ENCODE measurements around the gene CHRNA4.

CHRNA4 gene

GRCh38 chr20:63356931-63357879 lies 3.9 kb downstream of the CHRNA4 start:
- no peaks in the 10 kb centered on the region for H3K9me3 ChIP-seq (ENCODE audit: insufficient read depth, low read length, severe bottlenecking)
- H3K36me3 ChIP-seq (ENCODE audit: insufficient read depth, low read length), result no peaks in the 10 kb centered on the region
- no peak overlapping the region for H3K4me3 ChIP-seq (ENCODE audit: low read depth in 1 of 2, low read length in 2 of 2)
- H3K4me1 ChIP-seq (ENCODE audit: insufficient read depth, low read length), result no peaks in the 10 kb centered on the region
- no peak overlapping the region for H2AFZ ChIP-seq (ENCODE audit: low read depth, low read length)
- DNase-seq, result no peak
- ATAC-seq (ENCODE audit: insufficient read depth, low read depth), result no peak
- no peaks in the 10 kb centered on the region for H3K27me3 ChIP-seq (ENCODE audit: insufficient read depth, low read length, poor library complexity)
- H3K4me2 ChIP-seq (ENCODE audit: insufficient read depth, low read length), result no peak overlapping the region
- TF ChIP-seq, protein P1, sequence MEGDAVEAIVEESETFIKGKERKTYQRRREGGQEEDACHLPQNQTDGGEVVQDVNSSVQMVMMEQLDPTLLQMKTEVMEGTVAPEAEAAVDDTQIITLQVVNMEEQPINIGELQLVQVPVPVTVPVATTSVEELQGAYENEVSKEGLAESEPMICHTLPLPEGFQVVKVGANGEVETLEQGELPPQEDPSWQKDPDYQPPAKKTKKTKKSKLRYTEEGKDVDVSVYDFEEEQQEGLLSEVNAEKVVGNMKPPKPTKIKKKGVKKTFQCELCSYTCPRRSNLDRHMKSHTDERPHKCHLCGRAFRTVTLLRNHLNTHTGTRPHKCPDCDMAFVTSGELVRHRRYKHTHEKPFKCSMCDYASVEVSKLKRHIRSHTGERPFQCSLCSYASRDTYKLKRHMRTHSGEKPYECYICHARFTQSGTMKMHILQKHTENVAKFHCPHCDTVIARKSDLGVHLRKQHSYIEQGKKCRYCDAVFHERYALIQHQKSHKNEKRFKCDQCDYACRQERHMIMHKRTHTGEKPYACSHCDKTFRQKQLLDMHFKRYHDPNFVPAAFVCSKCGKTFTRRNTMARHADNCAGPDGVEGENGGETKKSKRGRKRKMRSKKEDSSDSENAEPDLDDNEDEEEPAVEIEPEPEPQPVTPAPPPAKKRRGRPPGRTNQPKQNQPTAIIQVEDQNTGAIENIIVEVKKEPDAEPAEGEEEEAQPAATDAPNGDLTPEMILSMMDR (IDR thresholded peaks at IDR 0.05; ENCODE audit: borderline replicate concordance, extremely low read depth, low read length, poor library complexity, severe bottlenecking), result no peak
- TF ChIP-seq EZH2 (IDR thresholded peaks at IDR 0.05; ENCODE audit: borderline replicate concordance, low read depth, low read length, severe bottlenecking), result no peak
- H3K27ac ChIP-seq (ENCODE audit: low read length), result no peak overlapping the region
- H4K20me1 ChIP-seq (ENCODE audit: insufficient read depth, low read length), result peaks cover 20% of the 10 kb centered on the region
- no peaks in the 10 kb centered on the region for H3K79me2 ChIP-seq (ENCODE audit: insufficient read depth, low read length)
- no peak overlapping the region for H3K9ac ChIP-seq (ENCODE audit: low read depth, low read length)

GRCh38 chr20:63356511-63356910 lies 4.6 kb downstream of the CHRNA4 start:
- H3K4me2 ChIP-seq (ENCODE audit: insufficient read depth, low read length), result no peak overlapping the region
- ATAC-seq (ENCODE audit: insufficient read depth, low read depth) (no peak), DNase-seq (no peak)
- no peak overlapping the region for H3K9ac ChIP-seq (ENCODE audit: low read depth, low read length)
- no peak overlapping the region for H2AFZ ChIP-seq (ENCODE audit: low read depth, low read length)
- peaks cover 20% of the 10 kb centered on the region for H4K20me1 ChIP-seq (ENCODE audit: insufficient read depth, low read length)
- no peaks in the 10 kb centered on the region for H3K9me3 ChIP-seq (ENCODE audit: insufficient read depth, low read length, severe bottlenecking)
- H3K4me1 ChIP-seq (ENCODE audit: insufficient read depth, low read length), result no peaks in the 10 kb centered on the region
- no peaks in the 10 kb centered on the region for H3K27me3 ChIP-seq (ENCODE audit: insufficient read depth, low read length, poor library complexity)
- H3K79me2 ChIP-seq (ENCODE audit: insufficient read depth, low read length), result no peaks in the 10 kb centered on the region
- no peak overlapping the region for H3K27ac ChIP-seq (ENCODE audit: low read length)
- TF ChIP-seq, protein P1 (IDR thresholded peaks at IDR 0.05; ENCODE audit: borderline replicate concordance, extremely low read depth, low read length, poor library complexity, severe bottlenecking), result no peak
- H3K4me3 ChIP-seq (ENCODE audit: low read depth in 1 of 2, low read length in 2 of 2), result no peak overlapping the region
- no peaks in the 10 kb centered on the region for H3K36me3 ChIP-seq (ENCODE audit: insufficient read depth, low read length)

DNA sequence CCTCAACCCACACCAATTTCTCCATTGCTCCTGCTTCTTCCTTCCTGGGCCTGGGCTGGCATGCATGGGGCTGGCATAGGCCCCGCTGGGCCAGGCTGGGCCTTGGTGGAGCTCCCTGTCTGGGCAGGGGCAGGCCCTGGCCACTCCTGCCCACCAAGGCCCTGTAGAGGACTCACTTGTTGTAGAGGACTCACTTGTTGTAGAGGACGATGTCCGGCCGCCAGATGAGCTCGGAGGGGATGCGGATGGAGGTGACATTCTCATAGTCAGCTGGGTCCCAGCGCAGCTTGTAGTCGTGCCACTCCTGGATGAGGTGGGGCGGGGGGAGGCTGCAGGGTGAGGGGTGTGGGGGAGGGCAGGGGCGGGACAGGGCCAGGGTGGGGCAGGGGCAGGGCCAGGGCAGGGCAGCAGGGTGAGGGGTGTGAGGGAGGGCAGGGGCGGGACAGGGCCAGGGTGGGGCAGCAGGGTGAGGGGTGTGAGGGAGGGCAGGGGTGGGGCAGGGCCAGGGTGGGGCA lies 5.3 kb downstream of the CHRNA4 start:
- Histone ChIP-seq H3K27me3 (ENCODE audit: insufficient read depth, low read length, poor library complexity) (no peaks in the 10 kb centered on the region), H3K4me3 (ENCODE audit: low read depth in 1 of 2, low read length in 2 of 2) (no peak overlapping the region), H3K4me1 (ENCODE audit: insufficient read depth, low read length) (no peaks in the 10 kb centered on the region), H3K36me3 (ENCODE audit: insufficient read depth, low read length) (no peaks in the 10 kb centered on the region), H3K79me2 (ENCODE audit: insufficient read depth, low read length) (no peaks in the 10 kb centered on the region), H3K9me3 (ENCODE audit: insufficient read depth, low read length, severe bottlenecking) (peaks cover 3% of the 10 kb centered on the region), H2AFZ (ENCODE audit: low read depth, low read length) (no peak overlapping the region), H4K20me1 (ENCODE audit: insufficient read depth, low read length) (peaks cover 20% of the 10 kb centered on the region), H3K9ac (ENCODE audit: low read depth, low read length) (no peak overlapping the region), H3K4me2 (ENCODE audit: insufficient read depth, low read length) (no peak overlapping the region), H3K27ac (ENCODE audit: low read length) (no peak overlapping the region)
- no peak for TF ChIP-seq EZH2 (IDR thresholded peaks at IDR 0.05; ENCODE audit: borderline replicate concordance, low read depth, low read length, severe bottlenecking)
- TF ChIP-seq, protein P1 (IDR thresholded peaks at IDR 0.05; ENCODE audit: borderline replicate concordance, extremely low read depth, low read length, poor library complexity, severe bottlenecking), result no peak
- DNase-seq (no peak), ATAC-seq (ENCODE audit: insufficient read depth, low read depth) (no peak)
